IMR-90 (cell line): ENCODE measurements around the gene MCTP2. TPM values are rescaled to one million over a fixed set of nuclear protein-coding genes. Genes with fewer than 3 reads are reported as not detected.
A peak's percentile ranks its signal among the peaks of the same experiment; 100 is the strongest.

Source experiments
- ATAC-seq: fragments of 200-7000 bp; cut with Tn5 transposase; 2 replicates; pipeline ENCODE4 v1.9.1; 2020; ENCODE audit warnings: low read depth, mild to moderate bottlenecking, moderate library complexity
- BruUV-seq: library from RNA; stranded (reverse); fragments of 400-500 nt; replicated peaks from 2 replicates; lab custom pipeline; 2021; lab: Mats Ljungman, UMichigan
- CTCF ChIA-PET: fragments of 300-600 bp; formaldehyde crosslinking; extraction: SDS; loops from one replicate; lab custom pipeline; 2021; ENCODE audit warnings: antibody characterized with exemption; lab: Yijun Ruan, JAX
- POLR2A ChIA-PET: fragments of 300-600 bp; sonication (Branson Sonifier 250); formaldehyde crosslinking; loops from one replicate; lab custom pipeline; 2022; ENCODE audit warnings: antibody characterized with exemption; ENCODE audit not compliant: unreplicated experiment; lab: Charles Lee
- DNase-seq: peaks from one replicate; pipeline ENCODE4 v3.0.0; 2013
- H2AFZ ChIP-seq: replicated peaks from 2 replicates; pipeline ENCODE3; 2013; ENCODE audit warnings: low read length, mild to moderate bottlenecking; ENCODE audit not compliant: poor library complexity
- H2AK5ac ChIP-seq: 2 replicates; pipeline ENCODE4 v1.6.1; 2013; ENCODE audit warnings: low read depth, low read length, inconsistent platforms
- H2AK9ac ChIP-seq: replicated peaks from 2 replicates; pipeline ENCODE3; 2013; ENCODE audit warnings: mild to moderate bottlenecking, low read depth, low read length, moderate library complexity; ENCODE audit not compliant: poor library complexity
- H2BK120ac ChIP-seq: 2 replicates; pipeline ENCODE4 v1.6.1; 2013; ENCODE audit warnings: low read depth, low read length, inconsistent platforms
- H2BK15ac ChIP-seq: 3 replicates; pipeline ENCODE4 v1.6.1; 2013; ENCODE audit warnings: low read depth, low read length, inconsistent platforms
- H2BK20ac ChIP-seq: 2 replicates; pipeline ENCODE4 v1.6.1; 2013; ENCODE audit warnings: low read depth, mild to moderate bottlenecking, inconsistent platforms, low read length, moderate library complexity
- H2BK5ac ChIP-seq: 2 replicates; pipeline ENCODE4 v1.6.1; 2013; ENCODE audit warnings: mild to moderate bottlenecking, low read depth, low read length, inconsistent platforms; ENCODE audit not compliant: poor library complexity, severe bottlenecking
- H3K14ac ChIP-seq: replicated peaks from 2 replicates; pipeline ENCODE4 v1.6.1; 2013; ENCODE audit warnings: low read depth, low read length, inconsistent platforms
- H3K18ac ChIP-seq: 2 replicates; pipeline ENCODE4 v1.6.1; 2013; ENCODE audit warnings: low read depth, low read length, control low read depth
- H3K23ac ChIP-seq: 2 replicates; pipeline ENCODE4 v1.6.1; 2013; ENCODE audit warnings: low read depth, low read length, inconsistent platforms
- H3K27ac ChIP-seq: 2 replicates; pipeline ENCODE4 v1.5.1; 2013; ENCODE audit warnings: mild to moderate bottlenecking, control low read depth, low read length; ENCODE audit not compliant: insufficient read depth
- H3K27me3 ChIP-seq: 2 replicates; pipeline ENCODE4 v1.6.1; 2013; ENCODE audit warnings: low read length; ENCODE audit not compliant: control insufficient read depth, insufficient read depth
- H3K36me3 ChIP-seq: 2 replicates; pipeline ENCODE4 v1.6.1; 2013; ENCODE audit warnings: low read length, mixed read lengths; ENCODE audit not compliant: control insufficient read depth, insufficient read depth
- H3K4ac ChIP-seq: 2 replicates; pipeline ENCODE4 v1.6.1; 2013; ENCODE audit warnings: low read depth, low read length, inconsistent platforms
- H3K4me1 ChIP-seq: 2 replicates; pipeline ENCODE4 v1.6.1; 2013; ENCODE audit warnings: low read length, mixed read lengths; ENCODE audit not compliant: control insufficient read depth, insufficient read depth
- H3K4me2 ChIP-seq: 2 replicates; pipeline ENCODE4 v1.6.1; 2013; ENCODE audit warnings: low read depth, mild to moderate bottlenecking, control low read depth, low read length, moderate library complexity
- H3K4me3 ChIP-seq: 2 replicates; pipeline ENCODE4 v1.5.1; 2013; ENCODE audit warnings: low read depth, mild to moderate bottlenecking, control low read depth, low read length, moderate library complexity; ENCODE audit not compliant: insufficient read depth
- H3K56ac ChIP-seq: 2 replicates; pipeline ENCODE4 v1.6.1; 2013; ENCODE audit warnings: low read length, inconsistent platforms; ENCODE audit not compliant: insufficient read depth; ENCODE audit errors: extremely low read depth
- H3K79me1 ChIP-seq, 2 experiments: 2 replicates each; pipeline ENCODE4 v1.6.1; 2013; ENCODE audit warnings: low read length in 2 of 2, inconsistent platforms in 1 of 2, low read depth in 1 of 2
- H3K9ac ChIP-seq: 2 replicates; pipeline ENCODE4 v1.6.1; 2013; ENCODE audit warnings: low read depth, low read length, control low read depth
- H3K9me1 ChIP-seq: 2 replicates; pipeline ENCODE4 v1.6.1; 2013; ENCODE audit warnings: low read length, inconsistent platforms; ENCODE audit not compliant: insufficient read depth
- H3K9me3 ChIP-seq: 2 replicates; pipeline ENCODE4 v1.6.1; 2013; ENCODE audit warnings: low read length; ENCODE audit not compliant: control insufficient read depth, insufficient read depth
- H4K20me1 ChIP-seq: 2 replicates; pipeline ENCODE4 v1.6.1; 2013; ENCODE audit warnings: low read length, inconsistent platforms; ENCODE audit not compliant: insufficient read depth
- H4K5ac ChIP-seq: 2 replicates; pipeline ENCODE4 v1.6.1; 2013; ENCODE audit warnings: mild to moderate bottlenecking, low read depth, low read length, control low read depth
- H4K8ac ChIP-seq, 2 experiments: 2 replicates each; pipeline ENCODE4 v1.6.1; 2013; ENCODE audit warnings: low read depth in 2 of 2, low read length in 2 of 2, control low read depth in 1 of 2, inconsistent platforms in 1 of 2
- H4K91ac ChIP-seq: 2 replicates; pipeline ENCODE4 v1.6.1; 2013; ENCODE audit warnings: low read depth, low read length, inconsistent platforms; ENCODE audit not compliant: insufficient read depth
- CEBPB ChIP-seq: IDR thresholded peaks from 2 replicates; pipeline ENCODE4 v1.6.1; 2012; ENCODE audit warnings: low read depth, low read length, improper control_type of control experiment
- MAFK ChIP-seq: IDR thresholded peaks from 2 replicates; pipeline ENCODE4 v1.6.1; 2012; ENCODE audit warnings: low read depth, low read length, improper control_type of control experiment
- WGBS, 2 experiments: methylation state at CpG; one replicate each; pipeline versions ENCODE4 v1.1.5 to v1.1.7; 2013; ENCODE audit warnings: missing lambda C conversion rate in 2 of 2; ENCODE audit not compliant: insufficient read length in 1 of 2; ENCODE audit errors: extremely low coverage in 2 of 2; 5-methylcytosine and 5-hydroxymethylcytosine counted together
- dilution Hi-C: fragments of 300-500 bp; cut with HindIII; formaldehyde crosslinking; loops from one replicate; pipeline ENCODE4 v1.14.3; 2018; ENCODE audit warnings: low sequenced_read_pairs; ENCODE audit not compliant: unreplicated experiment
- in situ Hi-C: fragments of 300-500 bp; cut with MboI; formaldehyde crosslinking; loops from 3 replicates; pipeline ENCODE4 v1.14.3; 2019; ENCODE audit warnings: low sequenced_read_pairs, inconsistent platforms, mixed read lengths
- intact Hi-C: fragments of 100-400 bp; cut with micrococcal nuclease; formaldehyde crosslinking; loops from 2 replicates; pipeline ENCODE4 v1.10.0; 2022
- polyA plus RNA-seq, 3 experiments: library from polyadenylated mRNA; depleted of rRNA; stranded (reverse); fragments of >200 nt; gene quantifications; 2 replicates each; pipeline ENCODE4 v1.2.3, GENCODE V29; 2012; ENCODE audit warnings: low replicate concordance in 1 of 3
- total RNA-seq: library from RNA; depleted of rRNA; stranded (reverse); fragments of >200 nt; gene quantifications from 2 replicates; pipeline ENCODE4 v1.2.3, GENCODE V29; 2012

Gene MCTP2
- total and polyA plus RNA-seq, 2 of the 4 experiments (the other 2 are of a cell fraction) = 5.1 to 9.9 TPM

DNA sequence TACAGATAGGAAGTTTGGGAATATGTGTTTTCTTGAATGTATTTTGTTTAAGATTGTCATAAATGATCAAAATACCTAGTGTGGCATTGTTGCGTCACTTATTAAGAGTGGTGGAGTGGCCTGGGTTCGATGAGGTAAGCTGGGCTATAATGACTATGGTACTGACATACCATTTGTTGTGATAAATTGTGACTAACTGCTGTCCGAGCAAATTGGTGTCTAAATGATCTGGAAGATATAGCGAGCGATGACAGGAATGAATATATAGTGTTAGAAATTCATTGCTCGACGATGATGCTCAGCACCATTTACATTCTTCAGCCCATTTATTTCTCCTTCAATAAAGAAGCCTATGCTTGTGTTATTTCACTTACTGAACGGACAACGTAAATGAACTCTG, 123.3 kb downstream of the MCTP2 start:
- H2BK5ac ChIP-seq = no peak overlapping the region
- H3K4me3 ChIP-seq = no peak overlapping the region
- no peak overlapping the region for H3K56ac ChIP-seq
- no peak overlapping the region for H2AK9ac ChIP-seq
- no peak overlapping the region for H2AFZ ChIP-seq
- in situ Hi-C loops = no loop called here
- 0 out of 2 replicates have a peak, but pooled peaks cover 2% of the 10 kb centered on the region for H3K9me3 ChIP-seq
- H3K18ac ChIP-seq = no peak overlapping the region
- H2AK5ac ChIP-seq = no peak overlapping the region
- no peaks in the 10 kb centered on the region for H3K79me1 ChIP-seq
- H3K14ac ChIP-seq = no peak overlapping the region
- H3K27ac ChIP-seq = no peak overlapping the region
- no peak overlapping the region for H3K23ac ChIP-seq
- DNase-seq (no peak), ATAC-seq (no peak)
- no peaks in the 10 kb centered on the region for H4K20me1 ChIP-seq
- H4K5ac ChIP-seq = no peak overlapping the region
- no TSS peak for BruUV-seq
- no peak overlapping the region for H3K4ac ChIP-seq
- H2BK15ac ChIP-seq = no peak overlapping the region
- dilution Hi-C loops = no loop called here
- ChIA-PET POLR2A (no interaction called here), CTCF (no interaction called here)
- H3K9me1 ChIP-seq = no peaks in the 10 kb centered on the region
- H4K91ac ChIP-seq = no peak overlapping the region
- WGBS, 2 experiments = 47% methylated on average over 2 of the region's 9 CpGs; no CpG with 5 or more reads in 1 of the 2 experiments
- no peaks in the 10 kb centered on the region for H3K36me3 ChIP-seq
- H3K4me2 ChIP-seq = no peak overlapping the region
- no peak overlapping the region for H4K8ac ChIP-seq
- H3K9ac ChIP-seq = no peak overlapping the region
- H3K27me3 ChIP-seq = no peaks in the 10 kb centered on the region
- no peaks in the 10 kb centered on the region for H3K4me1 ChIP-seq
- intact Hi-C loops = no loop called here
- peak; percentile 57 for TF ChIP-seq CEBPB
- no peak for TF ChIP-seq MAFK
- H2BK120ac ChIP-seq = no peak overlapping the region
- no peak overlapping the region for H2BK20ac ChIP-seq
